HEK293 (cell line): Measurements from ENCODE around the gene GNG5.

Source experiments
- CTCF ChIP-seq: fragments of 450-650 bp; formaldehyde crosslinking; IDR thresholded peaks from 2 replicates; pipeline ENCODE4 v1.5.1; 2016; ENCODE audit warnings: missing biosample characterization, missing genetic modification characterization
- ZBTB1 ChIP-seq: fragments of 450-650 bp; formaldehyde crosslinking; IDR thresholded peaks from 2 replicates; pipeline ENCODE4 v1.5.1; 2016; ENCODE audit warnings: missing biosample characterization, missing genetic modification characterization
- ZBTB49 ChIP-seq: fragments of 450-650 bp; formaldehyde crosslinking; IDR thresholded peaks from 2 replicates; pipeline ENCODE4 v1.5.1; 2016; ENCODE audit warnings: missing biosample characterization, missing genetic modification characterization, low read depth
- ZNF707 ChIP-seq: fragments of 450-650 bp; formaldehyde crosslinking; IDR thresholded peaks from 2 replicates; pipeline ENCODE4 v1.5.1; 2016; ENCODE audit warnings: missing biosample characterization, missing genetic modification characterization
- TF ChIP-seq, protein P1 (sequence below): fragments of 450-650 bp; formaldehyde crosslinking; IDR thresholded peaks from 2 replicates; pipeline ENCODE4 v1.5.1; 2016; ENCODE audit warnings: missing biosample characterization, missing genetic modification characterization

- TF ChIP-seq ZBTB49 (no peak), ZBTB1 (tag by site-specific recombination) (no peak), CTCF (tag by site-specific recombination) (no peak), ZNF707 (tag by site-specific recombination) (no peak)
- TF ChIP-seq, protein P1, sequence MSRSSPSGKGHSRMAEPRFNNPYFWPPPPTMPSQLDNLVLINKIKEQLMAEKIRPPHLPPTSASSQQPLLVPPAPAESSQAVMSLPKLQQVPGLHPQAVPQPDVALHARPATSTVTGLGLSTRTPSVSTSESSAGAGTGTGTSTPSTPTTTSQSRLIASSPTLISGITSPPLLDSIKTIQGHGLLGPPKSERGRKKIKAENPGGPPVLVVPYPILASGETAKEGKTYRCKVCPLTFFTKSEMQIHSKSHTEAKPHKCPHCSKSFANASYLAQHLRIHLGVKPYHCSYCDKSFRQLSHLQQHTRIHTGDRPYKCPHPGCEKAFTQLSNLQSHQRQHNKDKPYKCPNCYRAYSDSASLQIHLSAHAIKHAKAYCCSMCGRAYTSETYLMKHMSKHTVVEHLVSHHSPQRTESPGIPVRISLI (tag by site-specific recombination): no peak
Observed at GRCh38 chr1:84539972-84540371, 33.6 kb upstream of the GNG5 start.
